HG02852 (cell line): ENCODE measurements around the gene ZBTB32.

ENCODE experiments used
- ATAC-seq: cut with Tn5 transposase; IDR thresholded peaks from one replicate; pipeline ENCODE4 v1.9.1; 2021; ENCODE audit warnings: mild to moderate bottlenecking, moderate library complexity; ENCODE audit not compliant: unreplicated experiment

ZBTB32 gene

GRCh38 chr19:35693835-35694599, 10.3 kb upstream of the ZBTB32 start:
- peak; percentile 66 for ATAC-seq

GRCh38 chr19:35695895-35696422, 8.4 kb upstream of the ZBTB32 start:
- no peak for ATAC-seq

GRCh38 chr19:35696835-35697234, 7.5 kb upstream of the ZBTB32 start:
- ATAC-seq = no peak

GRCh38 chr19:35702223-35703012, 1.9 kb upstream of the ZBTB32 start:
- ATAC-seq = peak; percentile 95

GRCh38 chr19:35703343-35703742, 1.0 kb upstream of the ZBTB32 start:
- no peak for ATAC-seq

GRCh38 chr19:35708391-35708790, 4.0 kb downstream of the ZBTB32 start:
- no peak for ATAC-seq

GRCh38 chr19:35710784-35711723, 6.7 kb downstream of the ZBTB32 start:
- no peak for ATAC-seq

GRCh38 chr19:35712567-35713505, 8.5 kb downstream of the ZBTB32 start:
- ATAC-seq = no peak

- ATAC-seq = no peak
Measured at GRCh38 chr19:35713506-35713850, 9.1 kb downstream of the ZBTB32 start.

GRCh38 chr19:35713904-35714495, 9.6 kb downstream of the ZBTB32 start:
- no peak for ATAC-seq

- ATAC-seq = no peak
Measured at GRCh38 chr19:35714601-35715354, 10.4 kb downstream of the ZBTB32 start.

GRCh38 chr19:35715355-35715809, 11.0 kb downstream of the ZBTB32 start:
- ATAC-seq = no peak

- ATAC-seq = no peak
Measured at GRCh38 chr19:35715981-35716800, 11.8 kb downstream of the ZBTB32 start.

GRCh38 chr19:35716801-35717664, 12.7 kb downstream of the ZBTB32 start:
- peak; percentile 58 for ATAC-seq

- ATAC-seq = peak; percentile 53
Measured at GRCh38 chr19:35717665-35718344, 13.4 kb downstream of the ZBTB32 start, which contains the start of gene KMT2B. Gene KMT2B (plus strand): TSS chr19:35718003. CDS start chr19:35718019, 16 bp downstream.
